Peyer's patch (tissue), 4 donors: ENCODE data around the gene KLHDC8B. TPM values are rescaled to one million over a fixed set of nuclear protein-coding genes. Genes with fewer than 3 reads are reported as not detected.
A peak's percentile ranks its signal among the peaks of the same experiment; 100 is the strongest.

Source experiments
- DNase-seq, 3 donors: peaks; one replicate each; pipeline ENCODE4 v3.0.0-alpha.2; 2017 to 2019
- H3K27ac ChIP-seq, 4 donors: fragments of 200-600 bp; sonication (generic); one replicate each; pipeline ENCODE4 v1.5.1; 2016 to 2019
- H3K27me3 ChIP-seq, 2 donors: fragments of 200-600 bp; sonication (generic); one replicate each; pipeline ENCODE4 v1.5.1; 2019
- H3K36me3 ChIP-seq, 3 donors: fragments of 200-600 bp; sonication (generic); one replicate each; pipeline ENCODE4 v1.5.1; 2016 to 2019
- H3K4me1 ChIP-seq, 4 donors: fragments of 200-600 bp; sonication (generic); one replicate each; pipeline ENCODE4 v1.5.1; 2016 to 2019
- H3K4me3 ChIP-seq, 4 donors: fragments of 200-600 bp; sonication (generic); 1 replicate in 3 of 4; 2 replicates in 1 of 4; pipeline ENCODE4 v1.5.1; 2016 to 2019; ENCODE audit warnings: mild to moderate bottlenecking in 1 of 4
- H3K9me3 ChIP-seq, 4 donors: fragments of 200-600 bp; sonication (generic); one replicate each; pipeline ENCODE4 v1.5.1; 2016 to 2019; ENCODE audit warnings: mild to moderate bottlenecking in 1 of 4
- POLR2A ChIP-seq, 2 donors: fragments of 450-650 bp; IDR thresholded peaks; one replicate each; pipeline ENCODE4 v1.5.1; 2017; ENCODE audit warnings: antibody characterized with exemption in 2 of 2, mild to moderate bottlenecking in 2 of 2, moderate library complexity in 2 of 2
- total RNA-seq, 4 donors: library from RNA; depleted of rRNA; stranded (reverse); fragments of >200 nt; gene quantifications; one replicate each; pipeline ENCODE4 v1.1.0, GENCODE V29; 2016
- TF ChIP-seq, protein P1 (sequence below), 6 experiments: fragments of 450-650 bp in 4 of 6; fragments of 200-600 bp in 2 of 6; sonication (generic) in 1 of 6; IDR thresholded peaks; one replicate each; pipeline ENCODE4 v1.5.1; 2017 to 2019; ENCODE audit warnings: antibody characterized with exemption in 6 of 6, mild to moderate bottlenecking in 3 of 6, moderate library complexity in 1 of 6

The KLHDC8B gene
- total RNA-seq, 4 donors from 2014 or later: 3.9 to 13.7 (median 9.5) TPM

DNA sequence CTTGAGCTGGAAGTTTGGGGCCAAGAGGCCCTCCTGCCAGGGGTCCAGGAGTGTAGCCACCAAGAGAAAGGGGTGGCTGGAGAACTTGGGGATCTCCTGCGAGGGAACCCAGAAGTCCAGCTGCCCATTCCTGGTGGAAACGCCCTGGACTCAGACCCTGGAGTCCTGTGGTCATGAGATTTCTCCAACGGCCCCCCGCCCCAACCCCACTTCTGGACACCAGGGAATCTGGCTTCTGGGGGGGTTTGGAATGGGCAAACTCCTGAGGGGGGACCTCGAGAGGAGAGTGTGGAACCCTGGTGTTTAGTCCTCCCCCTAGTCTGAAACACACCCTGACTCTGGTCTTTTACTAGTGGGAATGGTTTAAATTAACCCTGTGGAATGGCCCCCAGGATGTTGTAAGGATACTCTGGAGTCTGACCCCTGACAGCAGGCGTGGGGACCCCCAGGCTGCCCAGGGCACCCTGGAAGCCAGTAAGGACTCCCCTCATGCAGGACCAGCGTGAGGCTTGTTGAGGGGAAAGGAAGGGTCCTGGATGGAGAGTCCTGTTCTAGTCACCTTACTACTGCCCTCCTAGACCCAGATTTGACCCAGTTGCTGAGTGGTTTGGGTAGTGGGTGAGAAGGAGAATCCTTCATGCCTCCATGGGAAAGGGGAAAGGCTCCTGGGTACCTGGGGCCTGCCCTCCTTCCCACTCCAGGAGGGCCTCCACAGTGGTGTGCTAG lies 540 bp downstream of the KLHDC8B start:
- DNase-seq: no peak
- TF ChIP-seq, protein P1, sequence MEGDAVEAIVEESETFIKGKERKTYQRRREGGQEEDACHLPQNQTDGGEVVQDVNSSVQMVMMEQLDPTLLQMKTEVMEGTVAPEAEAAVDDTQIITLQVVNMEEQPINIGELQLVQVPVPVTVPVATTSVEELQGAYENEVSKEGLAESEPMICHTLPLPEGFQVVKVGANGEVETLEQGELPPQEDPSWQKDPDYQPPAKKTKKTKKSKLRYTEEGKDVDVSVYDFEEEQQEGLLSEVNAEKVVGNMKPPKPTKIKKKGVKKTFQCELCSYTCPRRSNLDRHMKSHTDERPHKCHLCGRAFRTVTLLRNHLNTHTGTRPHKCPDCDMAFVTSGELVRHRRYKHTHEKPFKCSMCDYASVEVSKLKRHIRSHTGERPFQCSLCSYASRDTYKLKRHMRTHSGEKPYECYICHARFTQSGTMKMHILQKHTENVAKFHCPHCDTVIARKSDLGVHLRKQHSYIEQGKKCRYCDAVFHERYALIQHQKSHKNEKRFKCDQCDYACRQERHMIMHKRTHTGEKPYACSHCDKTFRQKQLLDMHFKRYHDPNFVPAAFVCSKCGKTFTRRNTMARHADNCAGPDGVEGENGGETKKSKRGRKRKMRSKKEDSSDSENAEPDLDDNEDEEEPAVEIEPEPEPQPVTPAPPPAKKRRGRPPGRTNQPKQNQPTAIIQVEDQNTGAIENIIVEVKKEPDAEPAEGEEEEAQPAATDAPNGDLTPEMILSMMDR (IDR thresholded peaks at IDR 0.05): no peak
- no peaks in the 10 kb centered on the region for H3K36me3 ChIP-seq
- H3K27ac ChIP-seq: peak overlapping the region; percentile 58 to 82 (median 70)
- peaks cover 0 to 31% (median 4%) of the 10 kb centered on the region in 4 donors for H3K4me1 ChIP-seq
- peak overlapping the region; percentile 52 to 84 (median 60) for H3K4me3 ChIP-seq
- no peaks in the 10 kb centered on the region for H3K27me3 ChIP-seq
- H3K9me3 ChIP-seq: no peaks in the 10 kb centered on the region

DNA sequence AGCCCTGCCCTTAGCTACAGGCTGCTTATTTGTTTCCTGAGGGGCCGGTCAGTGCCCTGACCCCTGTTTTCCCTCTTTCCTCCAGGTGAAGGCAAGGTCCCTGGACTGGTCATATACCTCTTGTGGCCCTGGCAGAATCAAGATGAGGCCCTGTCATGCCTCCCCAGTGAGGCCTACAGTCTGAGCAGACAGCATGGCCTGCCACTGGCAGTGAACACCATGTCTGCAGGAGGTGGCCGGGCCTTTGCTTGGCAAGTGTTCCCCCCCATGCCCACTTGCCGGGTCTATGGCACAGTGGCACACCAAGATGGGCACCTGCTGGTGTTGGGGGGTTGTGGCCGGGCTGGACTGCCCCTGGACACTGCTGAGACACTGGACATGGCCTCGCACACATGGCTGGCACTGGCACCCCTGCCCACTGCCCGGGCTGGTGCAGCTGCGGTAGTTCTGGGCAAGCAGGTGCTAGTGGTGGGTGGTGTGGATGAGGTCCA lies 1.2 kb downstream of the KLHDC8B start:
- no peak for DNase-seq
- Histone ChIP-seq H3K36me3 (no peaks in the 10 kb centered on the region), H3K4me1 (peaks cover 0 to 31% (median 4%) of the 10 kb centered on the region in 4 donors), H3K4me3 (peak overlapping the region; percentile 52 to 84 (median 60)), H3K27ac (peak overlapping the region in 3 of 4 donors; percentile 49 to 82 (median 79)), H3K27me3 (no peaks in the 10 kb centered on the region), H3K9me3 (no peaks in the 10 kb centered on the region)
- TF ChIP-seq POLR2A (IDR thresholded peaks at IDR 0.05): no peak

DNA sequence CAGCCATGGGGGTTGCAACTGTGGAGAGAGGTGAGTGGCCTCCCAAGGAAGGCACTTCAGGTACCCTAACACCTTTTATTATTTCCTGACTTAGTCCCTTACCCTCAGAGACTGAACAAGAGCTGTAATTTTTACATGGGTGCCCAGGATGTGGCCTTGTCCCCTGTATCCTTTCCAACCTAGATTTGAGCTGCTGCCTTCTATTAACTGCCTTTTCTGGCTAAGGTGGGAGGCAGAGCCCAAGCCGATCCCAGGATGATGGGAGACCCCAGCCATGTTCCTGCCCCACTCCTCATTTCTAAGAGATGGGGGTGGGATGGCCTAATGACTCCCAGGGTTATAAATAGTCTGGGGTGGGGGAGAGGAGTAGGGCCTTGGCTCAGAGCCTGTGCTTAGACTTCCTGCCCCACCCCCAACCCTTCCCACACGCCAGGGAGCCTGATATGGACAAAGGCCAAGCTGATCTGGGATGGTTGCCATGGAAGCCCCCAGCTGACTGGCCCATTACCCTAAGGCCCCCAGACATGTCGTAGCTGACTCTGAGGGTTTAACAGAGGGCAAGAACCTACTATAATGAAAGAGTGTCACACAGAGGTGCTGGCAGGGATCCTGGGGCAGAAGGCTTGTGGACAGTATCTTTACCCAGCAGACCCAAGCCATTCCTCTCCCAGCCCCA lies 1.9 kb downstream of the KLHDC8B start:
- no peaks in the 10 kb centered on the region for H3K36me3 ChIP-seq
- H3K27ac ChIP-seq: peak overlapping the region in 3 of 4 donors; percentile 49 to 82 (median 79)
- DNase-seq: no peak
- TF ChIP-seq, protein P1 (IDR thresholded peaks at IDR 0.05): no peak
- no peak for TF ChIP-seq POLR2A (IDR thresholded peaks at IDR 0.05)
- no peaks in the 10 kb centered on the region for H3K9me3 ChIP-seq
- H3K4me3 ChIP-seq: peak overlapping the region in 2 of 4 donors; percentile 63 to 84
- H3K4me1 ChIP-seq: peaks cover 0 to 31% (median 4%) of the 10 kb centered on the region in 4 donors
- no peaks in the 10 kb centered on the region for H3K27me3 ChIP-seq

DNA sequence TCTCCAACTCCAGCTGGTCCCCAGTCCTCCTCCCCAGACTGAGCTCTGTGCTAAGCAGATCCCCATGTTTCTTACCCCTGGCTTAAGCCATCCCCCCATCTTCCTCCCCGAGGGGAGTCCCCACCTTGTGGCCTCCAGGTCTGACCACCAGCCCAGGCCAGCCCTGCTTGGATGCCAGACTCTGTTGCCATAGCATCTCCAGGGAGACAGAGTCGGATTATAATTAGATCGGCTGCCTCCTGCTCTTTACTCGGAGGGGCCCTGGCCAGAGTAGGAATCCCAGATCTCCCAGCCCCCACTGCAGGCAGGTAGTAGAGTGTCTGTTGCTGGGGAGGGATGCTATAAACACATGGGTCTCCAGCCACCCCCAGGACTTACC lies 2.4 kb downstream of the KLHDC8B start:
- Histone ChIP-seq H3K4me1 (peaks cover 0 to 31% (median 4%) of the 10 kb centered on the region in 4 donors), H3K4me3 (peak overlapping the region in 1 of 4 donors; percentile 63), H3K27ac (peak overlapping the region in 3 of 4 donors; percentile 49 to 82 (median 79)), H3K36me3 (no peaks in the 10 kb centered on the region), H3K27me3 (no peaks in the 10 kb centered on the region), H3K9me3 (no peaks in the 10 kb centered on the region)
- no peak for DNase-seq
- no peak for TF ChIP-seq POLR2A (IDR thresholded peaks at IDR 0.05)
- TF ChIP-seq, protein P1 (IDR thresholded peaks at IDR 0.05): no peak

DNA sequence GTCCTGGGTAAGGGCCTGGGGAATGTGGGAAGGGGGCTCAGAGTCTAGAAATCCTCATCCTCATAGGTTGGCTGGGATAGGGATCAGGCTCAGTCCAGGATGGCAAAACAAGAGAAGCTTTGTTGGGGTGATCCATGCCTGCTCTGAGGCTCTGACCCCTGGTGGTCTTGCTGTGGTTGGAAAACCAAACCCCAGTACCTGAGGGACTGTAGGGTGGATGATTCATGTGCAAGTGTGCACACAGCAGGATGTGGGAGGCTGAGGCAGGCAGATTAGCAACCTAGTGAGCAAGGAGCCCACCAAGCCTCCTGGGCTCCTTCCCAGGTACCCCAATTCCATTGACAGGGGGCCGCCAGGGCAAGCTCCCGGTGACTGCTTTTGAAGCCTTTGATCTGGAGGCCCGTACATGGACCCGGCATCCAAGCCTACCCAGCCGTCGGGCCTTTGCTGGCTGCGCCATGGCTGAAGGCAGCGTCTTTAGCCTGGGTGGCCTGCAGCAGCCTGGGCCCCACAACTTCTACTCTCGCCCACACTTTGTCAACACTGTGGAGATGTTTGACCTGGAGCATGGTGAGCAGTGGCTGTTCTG lies 3.1 kb downstream of the KLHDC8B start:
- H3K4me3 ChIP-seq: peak overlapping the region in 1 of 4 donors; percentile 63
- peaks cover 0 to 31% (median 4%) of the 10 kb centered on the region in 4 donors for H3K4me1 ChIP-seq
- DNase-seq: no peak
- no peaks in the 10 kb centered on the region for H3K9me3 ChIP-seq
- H3K36me3 ChIP-seq: no peaks in the 10 kb centered on the region
- TF ChIP-seq POLR2A (IDR thresholded peaks at IDR 0.05): no peak
- TF ChIP-seq, protein P1 (IDR thresholded peaks at IDR 0.05): no peak
- no peak overlapping the region for H3K27ac ChIP-seq
- H3K27me3 ChIP-seq: no peaks in the 10 kb centered on the region
